ENCODE measurements around the gene PLCG2. TPM values are rescaled to one million over a fixed set of nuclear protein-coding genes. Genes with fewer than 3 reads are reported as not detected.
"Not testable (repeated sequence)": the region's sequence is repeated elsewhere in the genome, so short reads cannot be mapped to it uniquely, and the experiment has no call there.

Gene PLCG2
- polyA plus RNA-seq, 1 donor, result 64.1 TPM

DNA sequence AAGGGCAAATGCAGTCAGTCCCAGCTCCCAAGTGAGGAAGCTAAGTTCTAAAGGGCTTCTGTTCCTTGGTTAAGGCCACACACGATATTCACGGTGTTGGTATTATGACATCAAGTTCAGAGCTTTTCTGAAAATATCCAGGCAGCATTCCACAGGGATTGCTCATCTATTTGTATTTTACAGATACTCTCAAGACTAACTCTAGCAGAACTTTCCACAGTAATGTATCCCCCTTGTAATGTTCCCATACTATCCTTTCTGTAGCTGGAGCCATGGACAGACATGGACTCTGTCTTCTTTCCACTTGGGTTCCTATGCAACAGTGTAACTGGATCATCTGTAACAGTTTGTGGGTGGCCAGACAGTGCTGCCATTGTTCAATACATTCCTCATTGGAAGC, 218.6 kb downstream of the PLCG2 start:
- DNase-seq, result no peak

DNA sequence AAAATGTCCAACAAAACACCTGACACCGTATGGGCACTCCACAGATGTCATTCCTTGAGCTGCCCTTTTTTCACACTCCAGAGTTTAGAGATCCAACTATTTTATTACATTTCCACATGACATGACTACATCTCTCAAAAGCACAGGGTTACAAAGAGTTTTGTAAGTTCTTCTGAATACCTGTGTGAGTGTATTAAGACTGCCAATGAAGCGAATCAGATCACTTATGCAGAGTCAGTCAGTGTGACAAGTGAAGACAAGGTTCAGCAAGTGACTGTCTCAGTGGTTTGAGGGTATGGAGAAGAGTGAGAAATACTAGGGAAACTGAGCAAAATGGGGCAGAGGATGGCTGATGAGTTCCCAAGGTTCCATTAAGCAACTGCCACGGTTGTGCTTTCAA, 223.7 kb downstream of the PLCG2 start:
- no peak for DNase-seq

DNA sequence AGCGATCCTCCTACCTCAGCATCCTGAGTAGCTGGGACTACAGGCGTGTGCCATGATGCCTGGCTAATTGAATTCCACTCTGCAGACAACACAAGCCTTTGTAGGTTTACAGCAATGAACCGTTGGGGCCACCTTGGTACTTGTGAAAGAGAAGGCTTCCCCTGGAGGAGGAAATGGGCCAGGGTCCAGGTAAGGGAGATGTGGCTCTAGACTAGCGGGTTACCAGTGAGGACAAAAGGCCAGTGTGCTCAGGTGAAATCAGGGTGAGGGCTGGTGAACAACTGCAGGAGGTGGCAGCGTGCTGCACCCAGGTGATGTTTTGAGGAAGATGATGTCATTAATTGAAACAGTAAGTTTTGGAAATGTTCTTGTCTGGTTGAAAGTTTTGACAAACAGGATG, 225.5 kb downstream of the PLCG2 start:
- DNase-seq, result peak; percentile 34

DNA sequence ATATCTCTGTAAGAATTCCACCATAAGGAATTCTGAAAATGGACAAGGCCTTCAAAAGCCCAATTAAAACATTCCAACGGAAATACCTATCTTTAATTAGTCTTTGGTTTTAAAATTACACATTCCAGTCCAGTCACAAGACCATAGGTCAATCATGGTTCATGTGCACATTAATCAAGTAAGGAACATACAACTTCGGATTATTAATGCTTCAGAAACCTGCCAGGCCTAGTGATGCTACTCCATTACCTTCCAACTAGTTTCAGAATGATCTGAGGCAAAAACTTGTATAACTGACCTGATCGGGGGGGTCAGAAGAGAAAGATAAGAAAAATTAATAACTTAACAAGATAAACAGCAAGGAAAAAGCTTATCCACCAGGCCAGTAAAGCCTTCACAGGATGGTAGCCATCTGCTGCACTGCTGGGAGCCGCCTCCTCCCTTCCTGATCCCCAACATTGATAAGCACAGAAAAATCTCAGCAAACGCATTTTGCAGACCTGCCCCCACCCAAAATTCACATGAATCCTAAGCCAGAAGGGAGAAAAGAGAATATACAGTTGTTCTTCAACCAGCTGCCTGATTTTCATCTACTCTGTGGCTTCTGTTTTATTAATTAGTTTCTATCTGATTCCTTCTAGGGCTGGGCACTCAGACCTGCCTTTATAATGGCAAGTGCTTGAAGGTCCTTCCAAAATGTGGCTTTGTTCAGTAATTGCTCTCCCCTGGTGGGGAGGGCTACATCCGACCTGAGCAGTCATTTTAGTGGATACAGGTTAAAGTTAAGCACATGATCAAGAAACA, 226.1 kb downstream of the PLCG2 start:
- peak; percentile 33 for DNase-seq

DNA sequence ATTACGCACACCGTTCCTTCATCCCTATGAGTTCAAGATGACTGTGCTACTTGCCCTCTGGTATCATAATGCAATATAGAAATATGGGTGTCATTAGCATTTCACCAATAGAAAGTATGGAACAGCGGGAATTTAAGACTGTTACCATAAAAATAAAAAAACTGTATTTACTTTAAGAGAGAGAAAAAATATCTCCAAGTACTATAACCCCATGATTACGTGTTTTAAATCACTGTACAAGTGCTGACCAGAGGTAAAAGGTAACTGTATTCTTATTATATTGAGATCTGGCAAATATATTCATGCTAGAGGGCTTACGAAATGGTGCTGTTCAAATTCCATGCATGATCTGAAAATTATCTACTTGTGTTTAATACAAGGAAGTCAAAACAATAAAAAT, 226.9 kb downstream of the PLCG2 start:
- no peak for DNase-seq

DNA sequence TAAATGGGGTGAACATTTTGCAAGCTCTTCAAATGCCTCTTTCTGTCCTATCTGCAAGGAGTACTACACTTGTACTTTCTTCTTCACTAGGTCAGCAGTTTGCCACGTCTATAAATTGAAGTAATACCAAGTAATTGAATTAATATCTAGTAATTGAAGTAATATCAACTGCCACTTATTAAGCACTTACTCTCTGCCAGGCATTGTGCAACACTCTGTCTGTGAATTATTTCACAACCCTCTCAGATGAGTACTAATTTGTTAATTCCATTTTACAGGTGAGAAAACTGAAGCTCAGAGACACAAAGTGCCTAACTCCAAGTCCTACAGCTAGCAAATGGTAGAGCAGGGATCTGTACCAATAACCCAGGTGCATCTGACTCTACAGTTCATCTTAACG, 228.1 kb downstream of the PLCG2 start:
- DNase-seq, result no peak

DNA sequence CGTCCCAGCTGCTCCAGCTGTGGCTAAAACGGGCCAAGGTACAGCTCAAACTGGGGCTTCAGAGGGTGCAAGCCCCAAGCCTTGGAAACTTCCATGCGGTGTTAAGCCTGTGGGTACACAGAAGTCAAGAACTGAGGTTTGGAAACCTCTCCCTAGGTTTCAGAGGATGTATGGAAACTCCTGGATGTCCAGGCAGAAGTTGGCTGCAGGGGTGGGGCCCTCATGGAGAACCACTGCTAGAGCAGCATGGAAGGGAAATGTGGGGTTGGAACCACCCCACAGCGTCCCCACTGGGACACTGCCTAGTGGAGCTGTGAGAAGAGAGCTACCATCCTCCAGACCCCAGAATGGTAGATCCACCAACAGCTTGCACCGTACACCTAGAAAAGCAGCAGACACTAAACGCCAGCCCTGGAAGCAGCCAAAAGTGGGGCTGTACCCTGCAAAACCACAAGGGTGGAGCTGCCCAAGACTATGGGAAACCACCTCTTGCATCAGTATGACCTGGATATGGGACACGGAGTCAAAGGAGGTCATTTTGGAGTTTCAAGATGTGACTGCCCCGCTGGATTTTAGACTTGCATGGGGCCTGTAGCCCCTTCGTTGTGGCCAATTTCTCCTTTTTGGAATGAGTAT, 230.0 kb downstream of the PLCG2 start:
- DNase-seq, result no peak

DNA sequence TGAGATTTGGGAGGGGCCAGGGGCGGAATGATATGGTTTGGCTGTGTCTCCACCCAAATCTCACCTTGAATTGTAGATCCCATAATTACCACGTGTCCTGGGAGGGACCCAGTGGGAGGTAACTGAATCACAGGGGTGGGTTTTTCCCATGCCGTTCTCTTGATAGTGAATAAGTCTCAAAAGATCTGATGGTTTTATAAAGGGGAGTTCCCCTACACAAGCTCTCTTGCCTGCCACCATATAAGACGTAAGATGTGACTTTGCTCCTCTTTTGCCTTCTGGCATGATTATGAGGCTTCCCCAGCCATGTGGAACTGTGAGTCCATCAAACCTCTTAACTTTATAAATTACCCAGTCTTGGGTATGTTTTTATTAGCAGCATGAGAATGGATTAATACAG, 230.7 kb downstream of the PLCG2 start:
- DNase-seq, result not testable (repeated sequence)

DNA sequence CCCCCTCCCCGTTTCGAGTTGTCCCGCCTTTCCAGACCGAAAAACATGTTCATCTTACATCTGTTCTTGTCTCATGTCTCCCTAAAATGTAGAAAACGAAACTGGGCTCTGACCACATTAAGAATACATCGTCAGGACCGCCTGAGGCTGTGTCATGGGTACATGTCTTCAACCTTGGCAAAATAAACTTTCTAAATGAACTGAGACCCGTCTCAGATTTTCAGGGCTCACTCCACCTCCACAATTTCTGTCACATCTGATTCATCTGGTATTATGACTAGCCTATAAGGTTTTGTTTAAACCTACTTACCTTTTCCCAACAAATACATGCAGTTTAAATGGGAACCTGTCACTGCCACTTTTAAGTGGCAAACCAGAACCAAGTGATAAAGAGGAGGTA, 231.6 kb downstream of the PLCG2 start:
- DNase-seq, result no peak

DNA sequence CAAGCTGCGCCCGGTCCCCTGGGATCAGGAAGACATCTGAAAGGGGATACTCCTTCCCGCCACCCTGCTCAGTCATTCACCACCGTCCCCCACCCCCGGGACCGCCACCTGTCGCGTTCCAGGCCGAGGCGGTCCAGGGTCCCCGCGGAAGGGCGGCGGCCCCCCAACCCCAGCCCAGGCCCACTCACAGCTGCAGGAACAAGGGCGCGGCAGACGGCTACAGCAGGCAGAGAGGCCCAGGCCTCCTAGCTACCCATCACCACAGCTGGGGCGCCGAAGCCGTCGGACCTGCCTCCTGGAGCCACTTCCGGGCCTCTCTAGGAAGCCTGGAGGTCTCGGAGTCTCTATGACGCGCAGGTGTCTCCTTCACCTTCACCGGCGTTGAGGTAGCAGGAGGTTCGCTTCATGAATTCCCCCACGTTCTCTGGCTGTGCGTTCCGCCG, 232.1 kb downstream of the PLCG2 start, which contains the start of gene SDR42E1:
SDR42E1 (minus strand) TSS at position 272 of the 443 bp plus-strand sequence. CDS start 10,612 bp downstream, outside the sequence.
- peak; percentile 67 for DNase-seq

Other genes with a start within 250 kb of the PLCG2 start
- 19.6 TPM for gene SDR42E1, start 232.2 kb downstream of the PLCG2 start, polyA plus RNA-seq (ENCODE audit: insufficient read length)

Data from left kidney (tissue), 2 donors.